GM19395 (cell line): ENCODE measurements around the gene MAFF.

Experiments used
- ATAC-seq: cut with Tn5 transposase; IDR thresholded peaks from one replicate; pipeline ENCODE4 v1.9.1; 2021; ENCODE audit warnings: mild to moderate bottlenecking, moderate library complexity; ENCODE audit not compliant: unreplicated experiment

The MAFF gene

GRCh38 chr22:38246046-38246658 is 44.4 kb downstream of the MAFF start:
- ATAC-seq, result no peak

GRCh38 chr22:38246692-38247091 is 44.9 kb downstream of the MAFF start:
- no peak for ATAC-seq

GRCh38 chr22:38247713-38248112 is 45.9 kb downstream of the MAFF start:
- ATAC-seq, result no peak

- no peak for ATAC-seq
Measured at GRCh38 chr22:38248280-38248679, 46.5 kb downstream of the MAFF start.

- ATAC-seq, result no peak
Measured at GRCh38 chr22:38249301-38249700, 47.5 kb downstream of the MAFF start.

GRCh38 chr22:38249803-38250642 is 48.2 kb downstream of the MAFF start:
- ATAC-seq, result no peak

GRCh38 chr22:38250643-38251340 is 49.0 kb downstream of the MAFF start:
- no peak for ATAC-seq

GRCh38 chr22:38251341-38251692 is 49.5 kb downstream of the MAFF start:
- ATAC-seq, result no peak

- ATAC-seq, result no peak
Measured at GRCh38 chr22:38255697-38256096, 53.9 kb downstream of the MAFF start.

GRCh38 chr22:38257181-38257580 is 55.4 kb downstream of the MAFF start:
- no peak for ATAC-seq

GRCh38 chr22:38257650-38258250 is 56.0 kb downstream of the MAFF start:
- ATAC-seq, result no peak

GRCh38 chr22:38258895-38259294 is 57.1 kb downstream of the MAFF start:
- no peak for ATAC-seq

GRCh38 chr22:38259370-38259769 is 57.6 kb downstream of the MAFF start:
- no peak for ATAC-seq

GRCh38 chr22:38260761-38261681 is 59.2 kb downstream of the MAFF start:
- peak; percentile 23 for ATAC-seq

- no peak for ATAC-seq
Measured at GRCh38 chr22:38262051-38262795, 60.4 kb downstream of the MAFF start.

- ATAC-seq, result no peak
Measured at GRCh38 chr22:38264322-38264843, 62.6 kb downstream of the MAFF start.
